OCI-LY3 (cell line): Measurements from ENCODE around the gene LINGO3.

Experiments used
- CTCF ChIP-seq: fragments of 200-600, 300-600 bp; sonication (generic); IDR thresholded peaks from 2 replicates; pipeline ENCODE4 v1.5.1; 2014; ENCODE audit warnings: antibody characterized with exemption, low read length, low read depth
- EZH2phosphoT487 ChIP-seq: fragments of 200-600 bp; shearing (Covaris generic); IDR thresholded peaks from 2 replicates; pipeline ENCODE4 v1.6.1; 2018; ENCODE audit warnings: antibody characterized with exemption, mixed run types, low read depth

DNA sequence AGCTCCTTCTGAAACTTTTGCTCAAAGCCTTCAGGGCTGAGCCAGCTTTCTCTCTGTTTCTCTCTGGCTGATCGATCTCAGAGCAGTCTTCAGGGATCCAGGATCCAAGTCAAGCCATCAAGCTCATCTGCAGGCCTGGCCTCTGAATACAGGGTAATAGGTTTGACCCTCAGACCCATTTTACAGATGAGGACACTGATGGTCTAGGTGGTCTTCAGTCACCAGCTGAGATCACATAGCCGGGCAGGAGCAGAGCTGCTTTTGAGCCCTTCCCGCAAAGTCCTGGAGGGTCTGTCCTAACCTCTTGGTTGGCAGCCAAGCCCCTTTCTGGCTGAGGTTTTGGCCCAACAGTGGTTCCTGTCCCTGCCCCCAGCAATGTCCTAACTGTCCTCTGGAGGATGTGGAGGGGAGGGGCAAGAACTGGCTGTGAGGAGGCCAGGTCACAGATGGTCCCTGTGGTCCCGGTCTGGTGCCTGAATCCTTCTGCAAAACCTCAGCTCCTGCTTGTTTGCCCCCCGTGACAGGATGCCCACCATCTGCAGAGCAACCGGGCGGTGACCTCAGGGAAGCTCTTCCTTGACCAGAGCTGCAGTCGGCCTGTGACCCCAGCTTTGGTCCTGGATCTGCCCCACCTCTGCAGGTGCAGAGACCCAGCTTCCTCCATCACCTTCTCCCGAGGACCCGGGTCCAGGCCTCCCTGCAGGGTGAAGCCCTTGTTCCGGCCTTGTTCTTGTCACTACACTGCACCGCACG, 20.2 kb downstream of the LINGO3 start:
- TF ChIP-seq EZH2phosphoT487 (no peak), CTCF (no peak)
